HL-60 (cell line): Measurements from ENCODE around the gene IL12B.

Source experiments
- DNase-seq, 2 experiments: peaks; one replicate each; pipeline ENCODE4 v3.0.0-alpha.2; 2010 to 2020; ENCODE audit warnings: low read depth in 1 of 2, low spot score in 1 of 2
- H3K27ac ChIP-seq: fragments of 250-450 bp; sonication (Bioruptor Pico); replicated peaks from 2 replicates; pipeline ENCODE4 v1.5.1; 2020; ENCODE audit warnings: mild to moderate bottlenecking, moderate library complexity
- H3K27me3 ChIP-seq: fragments of 250-450 bp; sonication (Bioruptor Pico); 2 replicates; pipeline ENCODE4 v1.5.1; 2021; ENCODE audit warnings: mild to moderate bottlenecking, moderate library complexity; ENCODE audit not compliant: insufficient read depth, poor library complexity, severe bottlenecking
- H3K4me3 ChIP-seq: replicated peaks from 2 replicates; pipeline ENCODE4 v1.5.1; 2011; ENCODE audit warnings: mild to moderate bottlenecking, control low read depth, low read length; ENCODE audit not compliant: insufficient read depth
- CTCF ChIP-seq: IDR thresholded peaks from one replicate; pipeline ENCODE4 v1.5.1; 2011; ENCODE audit warnings: low read length, control low read depth, inconsistent platforms; ENCODE audit not compliant: insufficient read depth
- GABPA ChIP-seq: IDR thresholded peaks from 2 replicates; pipeline ENCODE4 v1.6.1; 2012; ENCODE audit warnings: low read depth
- POLR2AphosphoS5 ChIP-seq: IDR thresholded peaks from 2 replicates; pipeline ENCODE4 v1.6.1; 2012; ENCODE audit warnings: low read depth
- REST ChIP-seq: IDR thresholded peaks from 2 replicates; pipeline ENCODE4 v1.6.1; 2012; ENCODE audit warnings: low read depth; ENCODE audit not compliant: insufficient replicate concordance
- SPI1 ChIP-seq: IDR thresholded peaks from 2 replicates; pipeline ENCODE4 v1.6.1; 2012; ENCODE audit warnings: low read depth, mild to moderate bottlenecking, borderline replicate concordance

The IL12B gene

GRCh38 chr5:159309689-159310433 is 20.4 kb downstream of the IL12B start:
- no peak for DNase-seq
- no peak for TF ChIP-seq POLR2AphosphoS5
- no peak for TF ChIP-seq SPI1
- TF ChIP-seq GABPA: no peak
- TF ChIP-seq CTCF: no peak
- no peak for TF ChIP-seq REST
- Histone ChIP-seq H3K27me3 (no peaks in the 10 kb centered on the region), H3K4me3 (no peak overlapping the region), H3K27ac (no peak overlapping the region)

- no peak for DNase-seq
- no peak for TF ChIP-seq SPI1
- TF ChIP-seq CTCF: no peak
- no peak for TF ChIP-seq POLR2AphosphoS5
- no peak for TF ChIP-seq REST
- no peak for TF ChIP-seq GABPA
- Histone ChIP-seq H3K4me3 (no peak overlapping the region), H3K27me3 (no peaks in the 10 kb centered on the region), H3K27ac (no peak overlapping the region)
These were observed 25.2 kb downstream of the IL12B start for GRCh38 chr5:159304961-159305595.

GRCh38 chr5:159303286-159303685 is 27.0 kb downstream of the IL12B start:
- no peak for DNase-seq
- Histone ChIP-seq H3K27ac (no peak overlapping the region), H3K27me3 (no peaks in the 10 kb centered on the region), H3K4me3 (no peak overlapping the region)
- TF ChIP-seq REST: no peak
- no peak for TF ChIP-seq CTCF
- no peak for TF ChIP-seq SPI1
- TF ChIP-seq POLR2AphosphoS5: no peak
- TF ChIP-seq GABPA: no peak
